Measurements from ENCODE around the gene DGKZ.
A peak's percentile ranks its signal among the peaks of the same experiment; 100 is the strongest.
"Not testable (repeated sequence)": the region's sequence is repeated elsewhere in the genome, so short reads cannot be mapped to it uniquely, and the experiment has no call there.

DGKZ gene

GRCh38 chr11:46369458-46370152, 22.3 kb downstream of the DGKZ start:
- peak overlapping the region; percentile 52 for H2BK15ac ChIP-seq (ENCODE audit: low read length)
- no peaks in the 10 kb centered on the region for H3K27me3 ChIP-seq (ENCODE audit: control insufficient read depth in 3 of 3, insufficient read depth in 3 of 3, low read depth in 1 of 3, low read length in 3 of 3)
- peak overlapping the region; percentile 62 for H3K18ac ChIP-seq (ENCODE audit: low read length)
- peak overlapping the region; percentile 22 for H3K23ac ChIP-seq (ENCODE audit: low read depth, low read length, poor library complexity)
- H2AK5ac ChIP-seq (ENCODE audit: low read depth, low read length): peak overlapping the region; percentile 44
- no peak overlapping the region for H2BK120ac ChIP-seq (ENCODE audit: low read depth, low read length)
- H3K4me2 ChIP-seq (ENCODE audit: insufficient read depth, low read length, poor library complexity, severe bottlenecking): no peak overlapping the region
- H3K9me3 ChIP-seq (replicated peaks in 1 of 2; ENCODE audit: control insufficient read depth in 2 of 2, insufficient read depth in 1 of 2, low read depth in 1 of 2, low read length in 2 of 2): peaks cover 0 to 2% of the 10 kb centered on the region in 2 donors
- H3K4ac ChIP-seq (ENCODE audit: low read length): peak overlapping the region; percentile 15
- H2BK5ac ChIP-seq (ENCODE audit: low read length): no peak overlapping the region
- peak overlapping the region; percentile 77 for H2BK12ac ChIP-seq (ENCODE audit: low read length)
- no peak overlapping the region for H3K4me3 ChIP-seq (ENCODE audit: low read length in 2 of 2)
- peaks cover 2% of the 10 kb centered on the region for H3K79me1 ChIP-seq (ENCODE audit: low read depth, low read length)
- DNase-seq (ENCODE audit: low spot score): no peak
- no peak overlapping the region for H4K8ac ChIP-seq (ENCODE audit: low read depth, low read length)
- no CpG with 5 or more reads among the region's 25 CpGs for WGBS, 2 donors (ENCODE audit: extremely low coverage in 2 of 2, insufficient read length in 2 of 2, insufficient replicate concordance in 1 of 2)
- peaks cover 12 to 43% of the 10 kb centered on the region in 2 donors for H3K36me3 ChIP-seq (replicated peaks in 1 of 2; ENCODE audit: control insufficient read depth in 2 of 2, insufficient read depth in 2 of 2, low read length in 2 of 2)
- no peak overlapping the region for H3K27ac ChIP-seq (replicated peaks; ENCODE audit: low read length)
- peaks cover 10 to 18% of the 10 kb centered on the region in 2 donors for H3K4me1 ChIP-seq (ENCODE audit: control insufficient read depth in 2 of 2, insufficient read depth in 1 of 2, low read depth in 1 of 2, low read length in 2 of 2)
- H3K9ac ChIP-seq (ENCODE audit: low read depth, low read length, poor library complexity): peak overlapping the region; percentile 73
- H3K14ac ChIP-seq (ENCODE audit: low read length): peak overlapping the region; percentile 4
- peak overlapping the region; percentile 26 for H4K91ac ChIP-seq (ENCODE audit: low read depth, low read length, poor library complexity)
- H2AFZ ChIP-seq (ENCODE audit: low read length): no peak overlapping the region

- H3K4me3 ChIP-seq (ENCODE audit: low read length in 2 of 2): no peak overlapping the region
- H2BK5ac ChIP-seq (ENCODE audit: low read length): no peak overlapping the region
- no peak overlapping the region for H2BK120ac ChIP-seq (ENCODE audit: low read depth, low read length)
- H3K27ac ChIP-seq (replicated peaks; ENCODE audit: low read length): no peak overlapping the region
- H2BK12ac ChIP-seq (ENCODE audit: low read length): no peak overlapping the region
- WGBS, 2 donors (ENCODE audit: extremely low coverage in 2 of 2, insufficient read length in 2 of 2, insufficient replicate concordance in 1 of 2): no CpG with 5 or more reads among the region's 13 CpGs
- H3K4me2 ChIP-seq (ENCODE audit: insufficient read depth, low read length, poor library complexity, severe bottlenecking): no peak overlapping the region
- H2AK5ac ChIP-seq (ENCODE audit: low read depth, low read length): no peak overlapping the region
- peaks cover 3% of the 10 kb centered on the region for H3K79me1 ChIP-seq (ENCODE audit: low read depth, low read length)
- DNase-seq (ENCODE audit: low spot score): no peak
- H2AFZ ChIP-seq (ENCODE audit: low read length): no peak overlapping the region
- no peak overlapping the region for H4K8ac ChIP-seq (ENCODE audit: low read depth, low read length)
- no peak overlapping the region for H3K4ac ChIP-seq (ENCODE audit: low read length)
- H3K23ac ChIP-seq (ENCODE audit: low read depth, low read length, poor library complexity): no peak overlapping the region
- H3K9ac ChIP-seq (ENCODE audit: low read depth, low read length, poor library complexity): no peak overlapping the region
- H3K14ac ChIP-seq (ENCODE audit: low read length): no peak overlapping the region
- peaks cover 10 to 16% of the 10 kb centered on the region in 2 donors for H3K4me1 ChIP-seq (ENCODE audit: control insufficient read depth in 2 of 2, insufficient read depth in 1 of 2, low read depth in 1 of 2, low read length in 2 of 2)
- H2BK15ac ChIP-seq (ENCODE audit: low read length): no peak overlapping the region
- H3K9me3 ChIP-seq (replicated peaks in 1 of 2; ENCODE audit: control insufficient read depth in 2 of 2, insufficient read depth in 1 of 2, low read depth in 1 of 2, low read length in 2 of 2): peaks cover 0 to 2% of the 10 kb centered on the region in 2 donors
- no peak overlapping the region for H4K91ac ChIP-seq (ENCODE audit: low read depth, low read length, poor library complexity)
- peaks cover 17 to 49% of the 10 kb centered on the region in 2 donors for H3K36me3 ChIP-seq (replicated peaks in 1 of 2; ENCODE audit: control insufficient read depth in 2 of 2, insufficient read depth in 2 of 2, low read length in 2 of 2)
- H3K27me3 ChIP-seq (ENCODE audit: control insufficient read depth in 3 of 3, insufficient read depth in 3 of 3, low read depth in 1 of 3, low read length in 3 of 3): no peaks in the 10 kb centered on the region
- H3K18ac ChIP-seq (ENCODE audit: low read length): no peak overlapping the region
Observed at GRCh38 chr11:46370253-46370652, 23.0 kb downstream of the DGKZ start.

- H4K8ac ChIP-seq (ENCODE audit: low read depth, low read length); H3K4me3 ChIP-seq (ENCODE audit: low read length in 2 of 2); H3K9ac ChIP-seq (ENCODE audit: low read depth, low read length, poor library complexity); H2AFZ ChIP-seq (ENCODE audit: low read length); H3K14ac ChIP-seq (ENCODE audit: low read length); H3K27ac ChIP-seq (replicated peaks; ENCODE audit: low read length); H3K9me3 ChIP-seq (replicated peaks in 1 of 2; ENCODE audit: control insufficient read depth in 2 of 2, insufficient read depth in 1 of 2, low read depth in 1 of 2, low read length in 2 of 2); H3K4me2 ChIP-seq (ENCODE audit: insufficient read depth, low read length, poor library complexity, severe bottlenecking); H3K23ac ChIP-seq (ENCODE audit: low read depth, low read length, poor library complexity); H3K79me1 ChIP-seq (ENCODE audit: low read depth, low read length); H4K91ac ChIP-seq (ENCODE audit: low read depth, low read length, poor library complexity); DNase-seq (ENCODE audit: low spot score); H2AK5ac ChIP-seq (ENCODE audit: low read depth, low read length); H2BK120ac ChIP-seq (ENCODE audit: low read depth, low read length); H2BK15ac ChIP-seq (ENCODE audit: low read length); H2BK12ac ChIP-seq (ENCODE audit: low read length); H3K27me3 ChIP-seq (ENCODE audit: control insufficient read depth in 3 of 3, insufficient read depth in 3 of 3, low read depth in 1 of 3, low read length in 3 of 3); H3K4ac ChIP-seq (ENCODE audit: low read length); H2BK5ac ChIP-seq (ENCODE audit: low read length); H3K18ac ChIP-seq (ENCODE audit: low read length): not testable (repeated sequence)
- Histone ChIP-seq H3K36me3 (replicated peaks in 1 of 2; ENCODE audit: control insufficient read depth in 2 of 2, insufficient read depth in 2 of 2, low read length in 2 of 2) (peaks cover 22 to 59% of the 10 kb centered on the region in 2 donors), H3K4me1 (ENCODE audit: control insufficient read depth in 2 of 2, insufficient read depth in 1 of 2, low read depth in 1 of 2, low read length in 2 of 2) (peaks cover 10 to 13% of the 10 kb centered on the region in 2 donors)
- WGBS, 2 donors (ENCODE audit: extremely low coverage in 2 of 2, insufficient read length in 2 of 2, insufficient replicate concordance in 1 of 2): no CpG with 5 or more reads among the region's 19 CpGs
Observed at GRCh38 chr11:46371262-46371661, 24.0 kb downstream of the DGKZ start.

GRCh38 chr11:46372086-46372485, 24.8 kb downstream of the DGKZ start:
- Histone ChIP-seq H2BK12ac (ENCODE audit: low read length) (no peak overlapping the region), H3K14ac (ENCODE audit: low read length) (no peak overlapping the region), H3K79me1 (ENCODE audit: low read depth, low read length) (peaks cover 3% of the 10 kb centered on the region), H3K4ac (ENCODE audit: low read length) (no peak overlapping the region), H2AK5ac (ENCODE audit: low read depth, low read length) (no peak overlapping the region), H3K36me3 (replicated peaks in 1 of 2; ENCODE audit: control insufficient read depth in 2 of 2, insufficient read depth in 2 of 2, low read length in 2 of 2) (peaks cover 24 to 66% of the 10 kb centered on the region in 2 donors), H2BK120ac (ENCODE audit: low read depth, low read length) (no peak overlapping the region), H3K9me3 (replicated peaks in 1 of 2; ENCODE audit: control insufficient read depth in 2 of 2, insufficient read depth in 1 of 2, low read depth in 1 of 2, low read length in 2 of 2) (peaks cover 0 to 2% of the 10 kb centered on the region in 2 donors), H4K91ac (ENCODE audit: low read depth, low read length, poor library complexity) (no peak overlapping the region), H3K9ac (ENCODE audit: low read depth, low read length, poor library complexity) (no peak overlapping the region), H2BK15ac (ENCODE audit: low read length) (no peak overlapping the region), H3K27me3 (ENCODE audit: control insufficient read depth in 3 of 3, insufficient read depth in 3 of 3, low read depth in 1 of 3, low read length in 3 of 3) (no peaks in the 10 kb centered on the region), H3K18ac (ENCODE audit: low read length) (no peak overlapping the region), H4K8ac (ENCODE audit: low read depth, low read length) (no peak overlapping the region), H3K4me2 (ENCODE audit: insufficient read depth, low read length, poor library complexity, severe bottlenecking) (no peak overlapping the region), H2AFZ (ENCODE audit: low read length) (no peak overlapping the region), H3K4me3 (ENCODE audit: low read length in 2 of 2) (no peak overlapping the region), H3K27ac (replicated peaks; ENCODE audit: low read length) (no peak overlapping the region), H3K23ac (ENCODE audit: low read depth, low read length, poor library complexity) (no peak overlapping the region), H3K4me1 (ENCODE audit: control insufficient read depth in 2 of 2, insufficient read depth in 1 of 2, low read depth in 1 of 2, low read length in 2 of 2) (peaks cover 4 to 10% of the 10 kb centered on the region in 2 donors), H2BK5ac (ENCODE audit: low read length) (no peak overlapping the region)
- no peak for DNase-seq (ENCODE audit: low spot score)
- WGBS, 2 donors (ENCODE audit: extremely low coverage in 2 of 2, insufficient read length in 2 of 2, insufficient replicate concordance in 1 of 2): no CpG with 5 or more reads among the region's 10 CpGs

Measured in neuronal stem cell (in vitro differentiated cells).